Hippocampal formation (tissue), 2 donors: ENCODE measurements around the gene CLDN5.

Experiments used
- DNase-seq, 2 donors: peaks; one replicate each; lab custom pipeline; 2025; lab: John Stamatoyannopoulos, UW

CLDN5 gene

GRCh38 chr22:19524170-19525115 lies at the start of gene CLDN5:
CLDN5 (minus strand) TSS chr22:19524410; CDS start chr22:19524255, 155 bp downstream.
- no peak for DNase-seq

GRCh38 chr22:19571995-19572394 lies 47.8 kb upstream of the CLDN5 start:
- no peak for DNase-seq

DNA sequence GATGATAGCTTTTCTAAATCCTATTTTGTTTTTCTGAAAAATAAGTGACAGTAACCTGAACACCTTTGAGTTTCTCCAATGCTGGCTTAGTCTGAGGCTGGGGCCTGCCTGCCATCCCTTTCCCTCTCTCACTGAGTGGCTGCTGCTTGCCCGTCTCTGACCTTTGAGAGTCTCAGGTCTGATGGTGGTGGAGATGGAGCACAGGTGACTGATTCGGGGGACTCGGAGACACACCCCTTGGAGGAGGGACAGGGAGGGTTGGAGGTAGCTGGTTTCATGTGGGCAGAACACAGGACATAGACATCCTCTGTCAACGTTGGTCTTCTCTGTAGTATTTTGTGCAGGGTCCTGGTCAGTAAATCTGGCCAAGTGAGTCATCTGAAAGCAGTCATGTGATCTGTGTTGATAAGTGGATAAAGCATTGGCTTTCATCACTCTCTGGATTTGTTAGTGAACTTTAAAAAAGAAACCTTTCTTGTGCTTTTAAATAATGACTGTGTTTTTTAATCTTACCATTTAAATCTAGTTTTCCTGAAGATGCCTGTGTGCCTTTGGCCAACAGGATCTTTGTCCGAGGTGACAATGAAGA lies 47.1 kb upstream of the CLDN5 start:
- DNase-seq = no peak

DNA sequence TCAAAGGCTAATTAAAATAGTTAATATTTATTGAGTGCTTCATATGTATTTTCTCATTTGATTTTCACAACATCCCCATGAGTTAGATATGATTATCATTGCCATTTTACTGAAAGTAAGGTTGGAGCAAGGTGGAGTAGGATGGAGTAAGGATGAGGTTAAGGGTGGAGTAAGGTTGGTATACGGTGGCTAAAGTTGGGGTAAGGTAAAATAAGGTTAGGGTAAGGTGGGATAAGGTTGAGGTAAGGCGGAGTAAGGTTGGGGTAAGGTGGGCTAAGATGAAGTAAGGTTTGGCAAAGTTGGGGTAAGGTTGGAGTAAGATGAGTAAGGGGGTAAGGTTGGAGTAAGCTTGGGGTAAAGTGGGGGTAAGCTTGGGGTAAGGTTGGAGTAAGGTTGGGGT lies 45.8 kb upstream of the CLDN5 start:
- no peak for DNase-seq

DNA sequence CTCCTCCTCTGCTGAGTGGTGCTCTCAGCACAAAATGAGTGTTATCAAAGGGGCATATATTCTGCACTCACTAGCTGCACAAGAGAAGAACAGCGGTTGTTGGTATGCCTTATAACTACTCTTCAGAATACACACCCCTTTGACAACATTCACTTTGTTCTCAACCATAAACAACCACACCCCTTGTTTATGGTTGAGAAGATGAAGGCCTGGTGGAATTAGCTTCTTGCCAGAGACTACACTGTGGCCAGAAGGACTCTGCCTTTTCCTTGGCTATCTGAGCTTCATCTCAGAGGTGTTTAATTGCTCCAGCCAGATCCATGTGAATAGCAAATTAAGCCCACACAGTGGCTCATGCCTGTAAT lies 45.0 kb upstream of the CLDN5 start:
- no peak for DNase-seq

DNA sequence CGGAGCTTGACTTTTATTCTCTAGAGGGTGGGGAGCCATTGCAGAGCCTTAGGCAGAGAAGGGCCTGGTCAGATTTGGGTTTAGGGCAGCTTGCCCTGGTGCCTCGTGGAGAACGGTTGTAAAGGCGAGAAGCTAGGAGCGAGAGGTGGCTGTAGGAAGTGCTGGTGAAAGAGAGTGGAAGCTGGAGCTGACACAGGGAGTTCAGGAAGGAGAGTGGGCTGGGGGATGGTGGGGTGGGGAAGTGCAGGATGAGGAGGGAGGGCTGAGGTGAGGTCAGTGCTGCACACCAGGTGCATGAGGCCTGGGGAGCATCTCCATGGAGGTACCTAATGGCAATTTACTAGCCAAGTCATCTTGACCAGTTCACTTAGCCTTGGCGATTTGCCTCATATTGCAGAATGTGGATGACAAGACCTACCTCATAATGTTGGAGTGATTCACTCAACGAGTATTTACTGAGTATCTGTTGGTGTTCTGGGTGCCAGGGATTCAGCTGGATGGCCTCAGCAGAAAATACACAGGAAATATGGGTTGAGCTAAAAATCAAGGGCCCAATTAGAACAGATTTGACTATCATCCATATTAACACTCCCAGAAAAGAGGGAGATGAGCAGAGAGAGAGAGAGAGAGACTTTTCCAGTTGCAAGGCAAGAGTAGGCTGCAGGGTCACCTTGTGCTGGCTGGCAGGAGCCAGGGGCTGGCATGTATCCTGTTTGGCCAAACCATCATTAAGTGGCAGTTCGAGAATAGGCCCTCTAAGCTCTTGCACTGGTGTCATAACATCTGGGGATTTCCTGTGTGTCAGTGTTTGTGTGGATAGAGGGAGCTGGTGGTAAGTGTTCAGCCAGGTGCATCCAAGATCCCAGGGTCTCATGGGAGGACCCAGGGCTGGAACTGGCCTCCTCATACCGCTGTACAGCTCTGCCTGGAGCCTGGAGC lies 44.4 kb upstream of the CLDN5 start:
- no peak for DNase-seq

GRCh38 chr22:19567157-19568009 lies 43.2 kb upstream of the CLDN5 start:
- DNase-seq = no peak

DNA sequence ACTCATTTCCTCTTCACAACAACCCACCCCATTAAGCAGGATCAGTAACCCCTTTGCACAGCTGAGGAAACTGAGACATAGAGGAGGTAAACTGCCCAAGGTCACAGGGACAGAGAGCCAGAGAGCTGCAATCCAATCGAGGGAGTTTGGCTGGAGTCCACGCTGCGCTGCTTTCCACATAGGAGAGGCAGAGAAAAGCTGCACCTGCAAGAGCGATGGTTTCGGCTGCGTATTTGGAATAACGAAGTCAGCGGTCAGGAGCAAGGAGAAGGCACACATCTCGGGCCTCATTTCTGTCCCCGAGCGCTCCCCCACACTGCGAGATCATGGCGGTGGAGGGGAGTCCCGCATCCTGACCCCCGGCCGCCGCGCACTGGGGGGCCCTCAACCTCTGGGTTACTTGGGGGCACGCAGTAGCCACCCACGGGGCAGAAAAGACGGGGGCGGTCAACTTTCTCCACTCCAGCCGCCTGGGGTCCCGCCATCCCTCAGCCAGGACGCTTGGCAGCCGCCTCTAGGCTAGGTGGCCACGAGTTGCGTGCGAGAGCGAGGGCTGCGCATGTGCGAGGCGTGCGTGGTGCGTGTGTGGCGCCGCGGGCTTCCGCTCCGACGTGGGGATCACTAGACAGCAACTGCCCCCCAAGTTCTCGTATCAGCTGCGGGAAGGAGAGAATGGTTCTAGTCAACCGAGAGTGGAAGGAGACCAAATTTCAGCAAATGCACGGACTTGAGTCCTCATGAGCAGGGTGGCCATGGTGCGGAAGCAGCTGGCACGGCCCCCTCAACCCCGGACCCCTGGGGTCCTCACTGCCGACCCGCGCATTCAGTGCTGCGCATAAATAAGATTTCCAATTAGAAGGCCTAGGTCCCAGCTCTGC lies 42.3 kb upstream of the CLDN5 start:
- DNase-seq = no peak

DNA sequence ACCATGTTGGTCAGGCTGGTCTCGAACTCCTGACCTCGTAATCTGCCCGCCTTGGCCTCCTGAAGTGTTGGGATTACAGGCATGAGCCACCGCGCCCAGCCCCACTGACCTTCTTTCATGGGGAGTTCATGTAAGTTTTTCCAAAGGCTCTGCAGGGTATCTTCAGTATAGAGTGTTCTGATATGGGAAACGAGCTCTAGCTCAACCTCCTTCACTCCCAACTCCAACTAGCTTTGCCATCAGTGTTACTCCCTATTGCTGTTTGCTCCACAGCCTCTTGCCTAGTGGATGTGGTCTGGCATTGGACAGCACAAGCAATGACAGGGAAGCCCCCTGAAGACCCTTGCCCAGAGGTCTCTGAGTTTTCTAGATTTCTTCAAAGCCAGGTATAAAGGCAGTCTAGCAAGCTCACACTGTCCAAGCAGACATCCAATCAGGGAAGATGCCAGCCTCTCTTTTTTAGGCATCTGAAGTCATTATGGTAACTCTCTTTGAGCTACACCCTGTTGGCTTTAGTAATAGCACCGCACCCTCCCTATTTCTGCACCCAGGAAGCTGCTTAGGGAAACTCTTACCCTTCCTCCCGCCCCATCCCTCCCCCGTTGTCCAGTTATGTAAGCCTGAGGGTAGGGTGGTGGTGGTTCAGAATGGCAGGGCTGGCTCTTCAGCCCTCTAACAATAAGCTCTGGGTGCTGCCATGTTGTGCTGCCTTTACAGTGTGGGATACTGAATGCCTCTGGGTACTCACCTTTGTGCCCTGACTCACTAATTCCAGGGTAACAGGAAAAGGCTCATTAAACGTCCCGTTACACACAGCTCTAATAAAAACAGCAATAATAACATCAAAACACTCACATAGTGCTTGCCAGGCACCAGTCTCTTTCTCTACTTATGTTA lies 41.4 kb upstream of the CLDN5 start:
- DNase-seq = no peak

DNA sequence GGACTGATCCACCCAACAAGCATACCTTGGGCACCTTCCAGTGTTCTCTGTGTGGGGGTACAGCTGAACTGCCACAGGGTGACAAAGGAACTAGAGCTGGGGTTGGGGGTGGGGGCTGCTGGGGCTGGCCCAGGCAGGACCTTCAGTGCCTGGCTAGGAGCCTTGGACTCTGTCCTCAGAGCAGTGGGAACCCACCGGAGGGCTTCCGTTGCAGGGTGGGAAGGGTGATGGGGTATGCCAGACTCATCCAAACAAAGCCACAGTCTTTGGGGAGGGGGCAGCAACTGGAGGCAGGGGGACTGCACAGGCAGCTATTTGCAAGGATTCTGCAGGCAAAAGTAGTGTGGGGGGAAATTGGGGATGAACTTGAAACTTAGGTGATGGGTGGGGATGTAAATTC lies 35.7 kb upstream of the CLDN5 start:
- DNase-seq = no peak

GRCh38 chr22:19559324-19559811 lies 35.2 kb upstream of the CLDN5 start:
- no peak for DNase-seq

DNA sequence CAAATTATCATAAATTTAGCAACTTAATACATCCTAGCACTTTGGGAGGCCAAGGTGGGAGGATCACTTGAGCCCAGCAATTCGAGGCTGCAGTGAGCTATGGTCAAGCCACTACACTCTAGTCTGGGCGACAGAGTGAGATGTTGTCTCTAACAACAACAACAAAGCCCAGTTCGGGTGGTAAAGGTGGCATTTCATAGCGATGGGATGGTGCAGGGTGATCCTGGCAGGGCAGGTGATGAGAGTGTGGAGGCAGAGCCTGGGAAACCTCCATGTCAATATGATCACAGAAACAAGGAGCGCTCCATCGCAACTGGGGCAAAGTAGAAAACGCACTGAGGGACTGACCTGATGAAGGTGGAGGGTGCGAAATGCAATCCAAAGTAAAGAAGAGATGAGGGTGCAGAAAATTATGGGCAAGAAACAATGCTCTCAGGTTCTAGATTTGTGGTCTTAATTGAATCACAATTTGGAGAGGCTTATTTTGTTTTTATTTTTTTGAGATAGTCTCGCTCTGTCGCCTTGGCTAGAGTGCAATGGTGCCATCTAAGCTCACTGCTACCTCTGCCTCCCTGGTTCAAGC lies 32.8 kb upstream of the CLDN5 start:
- no peak for DNase-seq

- no peak for DNase-seq
Observed at GRCh38 chr22:19555651-19556050, 31.4 kb upstream of the CLDN5 start.

DNA sequence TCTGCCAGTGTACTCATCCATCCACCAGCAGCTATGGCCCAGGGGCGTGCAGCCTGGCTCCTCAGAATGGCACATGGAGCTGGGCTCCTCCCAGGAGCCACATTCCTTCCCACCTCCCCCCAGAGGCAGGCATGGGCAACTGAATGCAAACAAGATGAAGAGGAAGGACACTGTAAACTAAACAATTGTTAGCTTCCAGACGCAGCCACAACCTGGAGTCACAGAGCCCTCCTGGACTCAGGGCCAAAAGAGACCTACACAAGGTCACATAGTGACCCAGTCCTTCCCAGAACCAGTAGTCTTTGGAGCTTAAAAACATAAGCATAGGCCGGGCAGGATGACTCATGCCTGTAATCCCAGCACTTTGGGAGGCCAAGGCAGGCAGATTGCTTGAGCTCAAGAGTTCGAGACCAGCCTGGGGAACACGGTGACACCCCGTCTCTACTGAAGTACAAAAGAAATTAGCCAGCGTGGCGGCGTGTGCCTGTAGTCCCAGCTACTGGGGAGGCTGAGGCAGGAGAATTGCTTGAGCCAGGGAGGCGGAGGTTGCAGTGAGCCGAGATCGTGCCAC lies 30.7 kb upstream of the CLDN5 start:
- no peak for DNase-seq

DNA sequence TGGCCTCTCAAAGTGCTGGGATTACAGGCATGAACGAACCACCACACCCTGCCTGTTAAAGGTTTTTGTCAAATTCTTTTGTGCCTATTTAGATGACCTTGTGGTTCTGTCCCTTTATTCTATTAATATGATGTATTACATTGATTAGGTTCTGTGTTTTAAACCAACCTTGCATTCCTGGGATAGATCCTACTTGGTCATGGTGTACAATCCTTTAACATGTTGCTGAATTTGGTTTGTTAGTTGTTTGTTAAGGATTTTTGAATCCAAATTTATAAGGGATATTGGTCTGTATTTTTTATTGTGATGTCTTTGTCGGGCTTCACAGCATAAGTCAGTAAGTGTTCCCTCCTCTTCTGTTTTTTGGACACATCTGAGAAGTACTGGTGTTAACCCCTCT lies 29.0 kb upstream of the CLDN5 start:
- DNase-seq = no peak

GRCh38 chr22:19550382-19550781 lies 26.2 kb upstream of the CLDN5 start:
- no peak for DNase-seq

- no peak for DNase-seq
Observed at GRCh38 chr22:19549428-19549827, 25.2 kb upstream of the CLDN5 start.

DNA sequence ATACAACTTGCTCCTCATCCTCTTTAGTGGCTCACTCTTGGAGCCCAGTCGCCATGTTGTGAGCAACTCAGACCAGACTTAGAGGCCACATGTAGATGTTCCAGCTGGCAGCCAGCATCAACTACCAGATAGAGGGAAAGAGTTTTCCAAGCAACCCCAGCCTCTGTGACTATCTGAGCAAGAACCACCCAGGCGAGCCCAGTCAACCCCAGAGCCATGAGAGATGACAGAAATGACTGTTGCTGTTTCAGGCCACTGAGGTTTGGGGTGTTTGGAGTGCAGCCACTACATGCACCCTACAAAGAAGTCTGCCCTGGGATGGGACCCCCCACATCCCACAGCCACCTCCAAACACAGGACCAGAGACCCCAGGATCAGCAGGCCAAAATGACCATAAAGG lies 24.8 kb upstream of the CLDN5 start:
- no peak for DNase-seq
